GM18909 (cell line): ENCODE measurements around the gene DDX31.

ENCODE experiments used
- ATAC-seq: cut with Tn5 transposase; IDR thresholded peaks from one replicate; pipeline ENCODE4 v1.9.1; 2021; ENCODE audit warnings: mild to moderate bottlenecking; ENCODE audit not compliant: unreplicated experiment, poor library complexity

The DDX31 gene

DNA sequence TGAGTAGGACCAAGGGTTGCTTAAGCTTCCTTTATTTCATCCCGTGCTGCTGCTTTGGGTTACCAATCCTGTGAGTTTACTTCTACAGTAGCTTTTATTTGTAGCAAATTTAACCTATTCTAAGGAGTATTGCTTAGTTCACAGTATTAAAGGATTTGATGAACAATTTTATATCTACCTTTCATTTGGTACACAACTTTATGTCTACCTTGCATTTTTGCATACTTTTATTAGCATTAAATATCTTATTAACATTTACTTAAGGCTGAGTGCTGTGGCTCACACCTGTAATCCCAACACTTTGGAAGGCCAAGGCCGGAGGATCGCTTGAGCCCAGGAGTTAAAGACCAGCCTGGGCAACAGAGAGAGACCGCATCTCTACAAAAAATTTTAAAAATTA lies 4.7 kb upstream of the DDX31 start:
- ATAC-seq = no peak

GRCh38 chr9:132673355-132673754 lies 3.6 kb upstream of the DDX31 start:
- ATAC-seq = no peak

DNA sequence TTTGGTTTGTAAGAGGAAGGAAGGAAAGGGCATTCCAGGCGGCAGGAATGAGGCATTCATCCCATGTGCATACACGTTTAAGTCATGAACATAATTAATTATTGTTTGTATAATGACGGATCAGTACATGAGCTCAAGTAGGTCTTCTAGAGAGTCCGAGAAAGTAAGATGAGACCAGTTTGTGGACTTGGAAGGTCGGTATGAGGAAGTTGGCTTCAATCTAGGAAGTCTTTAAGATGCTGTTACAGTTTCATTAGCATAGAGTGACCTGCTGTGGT lies 2.6 kb upstream of the DDX31 start:
- no peak for ATAC-seq

DNA sequence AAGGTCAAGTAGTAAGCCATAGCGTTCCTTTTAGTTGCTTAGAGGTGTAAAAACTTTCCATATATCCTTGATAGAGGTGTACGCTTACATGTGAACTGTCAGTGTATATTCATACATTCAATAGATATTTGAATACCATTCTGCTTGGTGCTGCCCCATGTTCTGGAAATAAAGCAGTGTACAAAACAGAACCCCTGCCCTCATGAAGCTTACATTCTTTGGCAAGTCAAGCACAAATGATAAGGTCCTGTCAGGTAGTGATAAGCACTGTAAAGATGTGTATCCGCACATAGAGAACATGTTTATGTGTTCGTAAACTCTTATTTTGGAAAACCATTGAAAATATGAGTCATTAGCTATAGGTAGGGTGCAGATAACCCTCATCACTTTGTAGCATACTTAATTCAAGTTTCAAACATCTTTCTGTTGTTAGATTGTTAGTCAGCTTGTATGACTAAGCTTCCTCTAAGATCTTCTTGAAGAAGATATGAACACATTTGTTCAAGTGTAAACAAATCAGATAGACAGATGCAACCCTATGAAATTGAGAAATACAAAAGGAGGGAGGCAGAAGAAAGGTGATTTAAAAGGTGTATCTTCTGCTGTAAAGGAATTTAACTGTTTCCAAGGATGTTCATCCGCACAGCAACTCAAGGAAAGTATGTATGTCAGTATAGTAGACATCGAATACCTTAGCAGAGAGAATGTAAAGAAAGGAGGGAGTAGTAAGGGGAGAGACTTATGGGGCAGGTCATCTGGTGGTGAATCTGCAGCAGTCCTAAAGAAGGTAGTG lies 2.0 kb upstream of the DDX31 start:
- no peak for ATAC-seq

- ATAC-seq = peak; percentile 24
Observed at GRCh38 chr9:132670457-132671391, 941 bp upstream of the DDX31 start, which contains the start of gene GTF3C4. GTF3C4 (plus strand) TSS chr9:132670464; CDS start chr9:132670599, 135 bp downstream.

DNA sequence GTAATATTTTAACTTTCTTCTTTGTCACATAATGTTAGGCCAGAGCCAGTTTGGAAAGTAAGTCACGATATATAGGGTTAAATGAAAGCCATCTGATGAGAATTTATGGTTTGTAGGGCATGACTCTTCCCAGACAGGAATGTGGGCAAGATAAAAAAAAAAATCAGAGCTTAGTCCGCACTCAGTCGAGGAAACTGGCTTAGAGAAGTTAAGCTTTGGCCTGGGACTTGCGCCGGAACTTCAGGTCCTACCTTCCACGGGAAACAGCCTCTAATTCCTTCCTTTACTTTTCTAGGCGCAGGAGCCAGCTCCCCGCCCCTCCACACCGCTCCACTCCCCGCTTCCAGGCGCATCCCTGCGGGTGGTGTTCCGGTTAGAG lies 475 bp downstream of the DDX31 start:
- ATAC-seq = no peak

- no peak for ATAC-seq
Observed at GRCh38 chr9:132663851-132664250, 5.9 kb downstream of the DDX31 start.

- no peak for ATAC-seq
Observed at GRCh38 chr9:132663117-132663516, 6.7 kb downstream of the DDX31 start.

GRCh38 chr9:132662152-132662945 lies 7.4 kb downstream of the DDX31 start:
- no peak for ATAC-seq

DNA sequence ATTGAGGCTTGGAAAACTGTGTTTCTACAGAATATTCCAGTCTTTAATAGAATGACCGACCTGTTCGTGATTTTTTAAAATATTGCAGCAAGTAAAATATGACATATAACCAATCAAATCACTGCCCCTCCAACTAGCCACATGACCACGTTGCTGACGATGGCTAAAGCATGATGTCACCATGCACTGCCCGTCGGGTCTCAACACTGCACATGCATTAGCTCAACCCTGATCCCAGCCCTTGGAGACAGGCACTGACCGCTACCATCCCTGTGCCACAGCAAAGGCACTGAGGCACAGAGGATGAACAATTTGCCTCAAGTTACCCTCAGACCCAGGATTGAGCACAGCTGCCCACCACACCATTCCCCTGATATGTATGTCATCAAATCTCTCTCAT lies 13.5 kb downstream of the DDX31 start:
- no peak for ATAC-seq

- ATAC-seq = no peak
Observed at GRCh38 chr9:132651259-132651658, 18.5 kb downstream of the DDX31 start.

GRCh38 chr9:132648685-132649084 lies 21.1 kb downstream of the DDX31 start:
- no peak for ATAC-seq

- ATAC-seq = no peak
Observed at GRCh38 chr9:132648283-132648682, 21.5 kb downstream of the DDX31 start.

DNA sequence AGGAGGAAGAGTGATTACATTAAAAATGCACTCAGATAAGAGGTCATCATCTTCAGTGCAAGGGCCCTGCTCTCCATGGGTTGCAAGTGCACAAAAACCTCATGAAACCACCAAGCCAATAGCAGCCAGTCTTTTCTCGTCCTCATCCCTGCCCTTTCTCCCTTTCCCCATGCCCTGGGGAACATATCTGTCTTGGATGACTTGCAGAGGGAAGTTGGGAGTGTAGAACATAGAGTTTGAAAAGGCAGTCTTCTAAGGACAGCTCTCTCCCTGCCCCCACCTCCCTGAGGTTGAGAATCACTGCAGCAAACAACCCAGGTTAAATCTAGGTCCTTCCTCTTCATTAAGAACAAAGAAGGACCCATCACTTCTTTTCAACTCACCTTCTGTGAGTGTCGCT lies 22.0 kb downstream of the DDX31 start:
- no peak for ATAC-seq

DNA sequence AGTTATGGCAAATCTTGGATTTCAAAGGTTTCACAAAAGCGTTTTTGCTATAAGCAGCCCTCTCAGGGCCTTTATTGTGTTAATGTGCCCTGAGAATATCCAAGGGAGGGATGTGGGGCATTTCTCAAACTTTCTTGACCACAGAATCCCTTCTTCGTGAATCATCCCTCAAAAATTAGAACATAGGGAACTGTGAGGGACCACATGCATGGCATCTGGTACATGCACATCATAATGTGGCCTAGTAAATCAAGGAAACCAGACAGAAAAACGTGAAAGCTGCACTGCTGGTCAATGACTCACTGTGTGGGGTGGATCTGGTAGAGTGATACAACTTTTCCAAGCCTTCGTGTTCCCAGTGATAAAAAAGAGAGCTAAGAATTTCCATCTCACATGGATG lies 22.4 kb downstream of the DDX31 start:
- no peak for ATAC-seq

DNA sequence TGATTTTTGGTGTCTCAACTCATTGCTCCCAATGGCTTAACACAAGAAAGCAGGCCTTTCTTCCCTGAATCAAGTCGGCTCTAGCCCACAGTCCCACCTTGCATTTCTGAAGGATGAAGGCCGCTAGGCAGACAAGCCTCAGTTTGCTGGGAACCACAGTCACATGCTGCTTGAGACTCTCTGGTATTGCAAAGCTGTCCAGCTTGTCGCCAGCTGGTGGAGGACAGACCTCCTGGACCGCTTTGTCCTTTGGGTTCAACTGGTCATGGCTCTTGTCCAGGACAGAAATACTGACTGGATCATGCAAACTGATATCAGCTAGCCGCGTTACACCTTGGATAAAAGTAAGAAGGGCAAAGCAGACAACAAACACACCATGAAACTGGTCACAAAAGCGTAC lies 23.1 kb downstream of the DDX31 start:
- ATAC-seq = no peak

DNA sequence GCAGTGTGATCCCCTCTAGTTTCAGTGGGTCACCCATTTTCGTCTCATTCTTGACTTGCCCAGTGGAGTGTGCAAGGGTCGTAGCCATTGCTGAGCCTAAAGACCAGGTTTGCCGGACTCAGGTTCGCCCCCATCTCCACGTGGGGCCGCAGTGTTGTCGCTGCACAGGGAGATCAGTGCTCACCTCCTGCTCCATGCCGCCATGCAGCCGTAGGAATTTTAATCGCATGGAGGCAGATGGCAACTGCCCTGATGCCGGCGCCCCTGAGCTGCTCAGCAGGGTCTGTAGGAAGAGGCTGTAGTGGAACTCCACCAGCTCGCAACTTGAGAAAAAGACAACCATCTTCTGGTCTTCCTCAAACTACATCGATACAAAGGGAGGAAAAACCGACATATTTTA lies 24.1 kb downstream of the DDX31 start:
- no peak for ATAC-seq

DNA sequence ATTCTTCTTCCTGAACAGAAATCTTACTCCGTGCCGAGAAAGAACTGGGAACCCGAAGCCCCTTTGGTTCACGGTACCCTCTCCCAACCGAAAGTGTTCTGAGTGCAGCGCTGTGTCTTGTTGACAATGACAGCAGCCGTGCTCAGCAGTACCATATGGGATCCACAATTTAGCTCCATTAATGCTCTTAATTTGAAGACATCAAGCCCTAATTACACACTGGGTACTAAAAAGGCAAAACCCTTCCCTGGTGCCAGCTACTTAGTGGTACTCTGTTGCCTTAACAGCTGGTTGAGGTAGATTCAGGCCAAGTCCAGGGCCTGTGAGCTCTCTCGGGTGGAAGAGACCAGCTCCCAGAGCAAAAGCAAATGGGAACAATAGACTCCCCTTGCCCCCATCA lies 24.5 kb downstream of the DDX31 start:
- no peak for ATAC-seq

- ATAC-seq = no peak
Observed at GRCh38 chr9:132644251-132644650, 25.5 kb downstream of the DDX31 start.

GRCh38 chr9:132641216-132641615 lies 28.6 kb downstream of the DDX31 start:
- no peak for ATAC-seq

- ATAC-seq = no peak
Observed at GRCh38 chr9:132639322-132639721, 30.5 kb downstream of the DDX31 start.
